HUDEP-2 (cell line): ENCODE data around the gene SLC30A1.

Source experiments
- DNase-seq, 76 experiments: peaks; one replicate each; lab custom pipeline; 2025; ENCODE audit not compliant: unreplicated experiment in 76 of 76; lab: John Stamatoyannopoulos, UW

The SLC30A1 gene

DNA sequence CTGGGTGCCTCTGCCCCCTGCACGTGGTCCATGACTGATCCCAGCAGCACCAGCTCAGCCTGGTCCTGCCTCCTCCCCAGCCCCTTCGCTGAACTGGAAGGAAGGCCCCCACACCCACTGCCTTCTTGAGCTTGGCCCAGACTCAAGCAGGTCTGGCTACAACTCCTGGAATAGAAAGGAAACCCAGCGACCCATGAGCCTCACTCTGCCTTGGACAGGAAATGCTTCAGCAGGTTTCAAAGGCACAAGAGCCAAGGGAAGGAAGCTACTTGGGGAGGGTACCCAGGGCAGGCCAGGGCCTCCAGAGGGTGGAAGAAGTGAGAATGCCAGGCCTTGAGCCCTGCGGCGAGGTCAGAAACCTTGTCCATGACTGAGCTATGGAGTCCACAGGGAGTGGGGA is 51.1 kb downstream of the SLC30A1 start:
- DNase-seq, result no peak

DNA sequence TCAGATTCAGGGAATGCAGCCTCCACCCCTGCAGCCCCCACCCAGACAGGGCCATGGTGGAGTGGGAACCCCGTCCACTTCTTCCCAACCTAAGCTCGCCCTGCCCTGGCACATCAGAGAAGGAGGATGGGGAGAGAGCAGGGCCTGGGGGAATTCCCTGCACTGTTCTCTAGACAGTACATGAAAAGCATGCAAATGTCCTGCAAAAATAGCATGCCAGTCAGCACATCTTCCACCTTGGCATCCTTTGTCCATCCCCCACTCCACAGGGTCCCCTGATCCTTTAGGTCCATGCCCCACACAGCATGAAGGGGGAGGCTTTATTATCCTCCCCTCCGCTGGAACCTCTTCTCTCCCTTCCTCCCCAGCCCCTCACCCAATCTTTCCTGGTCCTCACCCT is 52.0 kb downstream of the SLC30A1 start:
- no peak for DNase-seq

DNA sequence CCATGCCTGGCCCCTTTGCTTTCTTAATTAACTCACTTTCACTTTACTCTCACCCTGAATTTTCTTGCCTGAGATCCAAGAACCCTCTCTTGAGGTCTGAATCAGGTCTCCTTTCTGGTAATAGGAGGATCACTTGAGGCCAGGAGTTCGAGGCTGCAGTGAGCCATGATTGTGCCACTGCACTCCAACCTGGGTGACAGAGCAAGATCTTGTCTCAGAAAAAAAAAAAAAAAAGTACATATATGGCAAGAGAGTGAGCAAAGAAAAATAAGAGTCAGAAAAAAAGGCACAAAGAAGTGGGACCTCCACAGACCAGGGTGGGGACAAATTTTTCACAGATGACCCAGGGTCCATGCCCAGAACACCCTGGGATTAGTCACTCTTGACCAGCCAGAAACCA is 52.9 kb downstream of the SLC30A1 start:
- DNase-seq, result no peak

GRCh38 chr1:211525101-211525676 is 53.8 kb downstream of the SLC30A1 start:
- no peak for DNase-seq

GRCh38 chr1:211524521-211524920 is 54.4 kb downstream of the SLC30A1 start:
- no peak for DNase-seq

- no peak for DNase-seq
Observed at GRCh38 chr1:211522804-211523203, 56.2 kb downstream of the SLC30A1 start.
